Fibroblast of upper back skin (primary cell): ENCODE results near the gene ULBP2.
"Not testable (repeated sequence)": the region's sequence is repeated elsewhere in the genome, so short reads cannot be mapped to it uniquely, and the experiment has no call there.

Experiments used
- DNase-seq: peaks from one replicate; pipeline ENCODE4 v3.0.0-alpha.2; 2013

Gene ULBP2

GRCh38 chr6:149974825-149975224, 33.0 kb downstream of the ULBP2 start:
- no peak for DNase-seq

- DNase-seq = no peak
Measured at GRCh38 chr6:149975400-149975799, 33.6 kb downstream of the ULBP2 start.

GRCh38 chr6:149977221-149977620, 35.4 kb downstream of the ULBP2 start:
- DNase-seq = no peak

GRCh38 chr6:149978610-149979009, 36.8 kb downstream of the ULBP2 start:
- no peak for DNase-seq

GRCh38 chr6:149979293-149979692, 37.5 kb downstream of the ULBP2 start:
- DNase-seq = no peak

GRCh38 chr6:149983145-149983544, 41.3 kb downstream of the ULBP2 start:
- DNase-seq = no peak

GRCh38 chr6:149984773-149985172, 43.0 kb downstream of the ULBP2 start:
- DNase-seq = no peak

- DNase-seq = no peak
Measured at GRCh38 chr6:149985481-149985937, 43.7 kb downstream of the ULBP2 start.

GRCh38 chr6:149987602-149988107, 45.8 kb downstream of the ULBP2 start:
- DNase-seq = no peak

GRCh38 chr6:149988550-149989346, 46.9 kb downstream of the ULBP2 start:
- no peak for DNase-seq

GRCh38 chr6:149990212-149990660, 48.4 kb downstream of the ULBP2 start:
- no peak for DNase-seq

GRCh38 chr6:149990661-149991471, 49.1 kb downstream of the ULBP2 start:
- DNase-seq = no peak

- not testable (repeated sequence) for DNase-seq
Measured at GRCh38 chr6:149991472-149991795, 49.6 kb downstream of the ULBP2 start.

- no peak for DNase-seq
Measured at GRCh38 chr6:149991838-149992237, 50.0 kb downstream of the ULBP2 start.

- no peak for DNase-seq
Measured at GRCh38 chr6:149995235-149995750, 53.5 kb downstream of the ULBP2 start.

- DNase-seq = no peak
Measured at GRCh38 chr6:149995971-149996370, 54.2 kb downstream of the ULBP2 start.
